H1 (cell line): ENCODE results near the gene GJE1. TPM values are rescaled to one million over a fixed set of nuclear protein-coding genes. Genes with fewer than 3 reads are reported as not detected.
"Not testable (repeated sequence)": the region's sequence is repeated elsewhere in the genome, so short reads cannot be mapped to it uniquely, and the experiment has no call there.

ENCODE experiments used
- CTCF ChIA-PET: fragments of 300-600 bp; sonication (Branson Sonifier 250); formaldehyde crosslinking; loops from one replicate; lab custom pipeline; 2021; ENCODE audit not compliant: partially characterized antibody; lab: Charles Lee
- POLR2A ChIA-PET: fragments of 300-600 bp; sonication (Branson Sonifier 250); formaldehyde crosslinking; loops from one replicate; lab custom pipeline; 2021; ENCODE audit warnings: inconsistent platforms; ENCODE audit not compliant: partially characterized antibody; lab: Charles Lee
- DNase-seq, 2 experiments: peaks; one replicate each; pipeline versions ENCODE4 v3.0.0 to v3.0.0-alpha.2; 2010 to 2022; ENCODE audit warnings: low spot score in 2 of 2, low read depth in 1 of 2, mixed read lengths in 1 of 2
- FAIRE-seq: peaks from 2 replicates; lab custom pipeline; 2011; peaks lifted over from hg19 to GRCh38; lab: Jason Lieb, UNC
- H2AFZ ChIP-seq: 2 replicates; pipeline ENCODE4 v1.8.1; 2012; ENCODE audit warnings: low read length, inconsistent platforms
- H2AK5ac ChIP-seq: 2 replicates; pipeline ENCODE4 v1.6.1; 2013; ENCODE audit warnings: low read depth, low read length
- H2BK120ac ChIP-seq: replicated peaks from 2 replicates; pipeline ENCODE3; 2013; ENCODE audit warnings: low read depth, low read length, inconsistent platforms
- H2BK12ac ChIP-seq: 2 replicates; pipeline ENCODE4 v1.6.1; 2013; ENCODE audit warnings: low read depth, low read length
- H2BK15ac ChIP-seq: 2 replicates; pipeline ENCODE4 v1.6.1; 2013; ENCODE audit warnings: low read length
- H2BK20ac ChIP-seq: 2 replicates; pipeline ENCODE4 v1.6.1; 2013; ENCODE audit warnings: low read length
- H2BK5ac ChIP-seq: 2 replicates; pipeline ENCODE4 v1.6.1; 2013; ENCODE audit warnings: low read depth, low read length
- H3K14ac ChIP-seq: 2 replicates; pipeline ENCODE4 v1.6.1; 2013; ENCODE audit warnings: inconsistent platforms; ENCODE audit not compliant: insufficient read length
- H3K18ac ChIP-seq: 2 replicates; pipeline ENCODE4 v1.6.1; 2013; ENCODE audit warnings: low read length; ENCODE audit errors: extremely low read depth
- H3K23ac ChIP-seq: 2 replicates; pipeline ENCODE4 v1.6.1; 2013; ENCODE audit warnings: inconsistent platforms; ENCODE audit not compliant: insufficient read length
- H3K23me2 ChIP-seq: 2 replicates; pipeline ENCODE4 v1.6.1; 2013; ENCODE audit warnings: low read depth, low read length
- H3K27ac ChIP-seq: 2 replicates; pipeline ENCODE4 v1.6.1; 2011; ENCODE audit warnings: low read depth, low read length, inconsistent platforms
- H3K27me3 ChIP-seq, 4 experiments: replicated peaks in 1 of 4; 1 replicate in 1 of 4; 2 replicates in 3 of 4; pipeline versions ENCODE4 v1.6.1 to v1.8.1; 2011 to 2013; ENCODE audit warnings: low read length in 3 of 4, mild to moderate bottlenecking in 3 of 4, inconsistent platforms in 2 of 4, mixed read lengths in 2 of 4, moderate library complexity in 1 of 4; ENCODE audit not compliant: control insufficient read depth in 3 of 4, insufficient read depth in 3 of 4; ENCODE audit errors: extremely low read depth in 1 of 4
- H3K36me3 ChIP-seq, 4 experiments: 2 replicates each; pipeline versions ENCODE4 v1.6.1 to v1.8.1; 2011 to 2013; ENCODE audit warnings: mild to moderate bottlenecking in 4 of 4, low read length in 3 of 4, moderate library complexity in 2 of 4, control low read depth in 1 of 4, inconsistent platforms in 1 of 4; ENCODE audit not compliant: insufficient read depth in 4 of 4, control insufficient read depth in 2 of 4
- H3K4ac ChIP-seq: replicated peaks from 2 replicates; pipeline ENCODE3; 2013; ENCODE audit warnings: low read length, low read depth, mixed read lengths, inconsistent platforms; ENCODE audit not compliant: insufficient read length
- H3K4me1 ChIP-seq, 4 experiments: replicated peaks in 1 of 4; 1 replicate in 1 of 4; 2 replicates in 3 of 4; pipeline versions ENCODE4 v1.6.1 to v1.8.1; 2011 to 2013; ENCODE audit warnings: low read length in 3 of 4, inconsistent platforms in 2 of 4, mixed read lengths in 1 of 4; ENCODE audit not compliant: insufficient read depth in 4 of 4, control insufficient read depth in 3 of 4
- H3K4me2 ChIP-seq, 2 experiments: 2 replicates each; pipeline versions ENCODE4 v1.6.1 to v1.8.1; 2011 to 2013; ENCODE audit warnings: low read depth in 2 of 2, low read length in 2 of 2, control low read depth in 1 of 2, inconsistent platforms in 1 of 2, mild to moderate bottlenecking in 1 of 2; ENCODE audit not compliant: insufficient read depth in 1 of 2
- H3K4me3 ChIP-seq, 4 experiments: fragments of 200-600, 300-600 bp in 1 of 4; sonication (generic), shearing (Covaris generic), sonication (Bioruptor Twin) in 1 of 4; 2 replicates each; pipeline versions ENCODE4 v1.5.1 to v1.8.1; 2011 to 2016; ENCODE audit warnings: low read length in 4 of 4, low read depth in 3 of 4, control low read depth in 2 of 4, inconsistent platforms in 2 of 4, mild to moderate bottlenecking in 2 of 4, mixed read lengths in 1 of 4, moderate library complexity in 1 of 4; ENCODE audit not compliant: insufficient read depth in 2 of 4; ENCODE audit errors: extremely low read depth in 1 of 4
- H3K56ac ChIP-seq: replicated peaks from 2 replicates; pipeline ENCODE3; 2013; ENCODE audit warnings: low read depth, mild to moderate bottlenecking, mixed read lengths, low read length, inconsistent platforms; ENCODE audit not compliant: insufficient read length
- H3K79me1 ChIP-seq: 2 replicates; pipeline ENCODE4 v1.6.1; 2013; ENCODE audit warnings: low read depth, low read length, control low read depth
- H3K79me2 ChIP-seq, 2 experiments: 2 replicates each; pipeline versions ENCODE4 v1.6.1 to v1.8.1; 2012 to 2013; ENCODE audit warnings: low read length in 2 of 2, mild to moderate bottlenecking in 2 of 2, inconsistent platforms in 1 of 2; ENCODE audit not compliant: insufficient read depth in 2 of 2, control insufficient read depth in 1 of 2
- H3K9ac ChIP-seq, 4 experiments: replicated peaks in 1 of 4; 1 replicate in 1 of 4; 2 replicates in 3 of 4; pipeline versions ENCODE4 v1.6.1 to v1.8.1; 2011 to 2013; ENCODE audit warnings: low read depth in 3 of 4, low read length in 3 of 4, control low read depth in 2 of 4, mild to moderate bottlenecking in 2 of 4, moderate library complexity in 2 of 4, inconsistent platforms in 1 of 4; ENCODE audit errors: extremely low read depth in 1 of 4
- H3K9me3 ChIP-seq, 2 experiments: 2 replicates each; pipeline versions ENCODE4 v1.6.1 to v1.8.1; 2012 to 2013; ENCODE audit warnings: mild to moderate bottlenecking in 2 of 2, moderate library complexity in 2 of 2, control low read depth in 1 of 2, inconsistent platforms in 1 of 2, low read depth in 1 of 2, low read length in 1 of 2, mixed read lengths in 1 of 2; ENCODE audit not compliant: insufficient read depth in 2 of 2
- H4K20me1 ChIP-seq, 2 experiments: replicated peaks in 1 of 2; 2 replicates each; pipeline versions ENCODE3 to v1.8.1; 2011 to 2013; ENCODE audit warnings: inconsistent platforms in 2 of 2, low read length in 2 of 2, mild to moderate bottlenecking in 1 of 2; ENCODE audit not compliant: insufficient read depth in 2 of 2, control insufficient read depth in 1 of 2
- H4K5ac ChIP-seq: 2 replicates; pipeline ENCODE4 v1.6.1; 2013; ENCODE audit warnings: low read length, low read depth, mixed read lengths, inconsistent platforms; ENCODE audit not compliant: insufficient read length
- H4K8ac ChIP-seq: 2 replicates; pipeline ENCODE4 v1.8.0; 2013; ENCODE audit warnings: mild to moderate bottlenecking, moderate library complexity, low read length, inconsistent platforms; ENCODE audit not compliant: insufficient read depth; ENCODE audit errors: extremely low read depth
- H4K91ac ChIP-seq: replicated peaks from 2 replicates; pipeline ENCODE3; 2013; ENCODE audit warnings: low read length, mixed read lengths, inconsistent platforms; ENCODE audit not compliant: insufficient read length
- WGBS, 2 experiments: shearing (Covaris generic) in 1 of 2; methylation state at CpG; one replicate each; pipeline versions ENCODE4 v1.1.6 to v1.1.7; 2013 to 2015; ENCODE audit warnings: low lambda C conversion rate in 2 of 2, mixed read lengths in 2 of 2, inconsistent platforms in 1 of 2, low coverage in 1 of 2, missing lambda C conversion rate in 1 of 2; ENCODE audit not compliant: insufficient replicate concordance in 2 of 2, insufficient coverage in 1 of 2, insufficient read length in 1 of 2; ENCODE audit errors: extremely low coverage in 1 of 2, missing lambda C conversion rate in 1 of 2; 5-methylcytosine and 5-hydroxymethylcytosine counted together
- polyA plus RNA-seq, 7 experiments: library from polyadenylated mRNA; depleted of rRNA in 3 of 7; stranded (reverse) in 5 of 7; unstranded in 2 of 7; fragments of >200 nt in 5 of 7; fragments of 200-250 nt in 2 of 7; gene quantifications; 1 replicate in 5 of 7; 2 replicates in 1 of 7; 4 replicates in 1 of 7; pipeline versions ENCODE4 v1.2.1 to v1.2.3, GENCODE V29; 2011 to 2013; ENCODE audit warnings: missing spikeins in 2 of 7, mixed read lengths in 2 of 7
- total RNA-seq: library from RNA; stranded (reverse); fragmentation: NEBNext Ultra II Directional; extraction: Animal tissue kit (Norgen Biotek cat#: 25700); gene quantifications from 2 replicates; pipeline ENCODE4 v1.2.1, GENCODE V29; 2021

The GJE1 gene
- total and polyA plus RNA-seq, 2 of the 8 experiments (the other 6 are each of a cell fraction or from before 2014, with no cell fraction given), result not detected

- H2BK15ac ChIP-seq, H3K4me1 ChIP-seq, H3K4me3 ChIP-seq, POLR2A ChIA-PET, H2AK5ac ChIP-seq, H2BK120ac ChIP-seq, H2AFZ ChIP-seq, H2BK5ac ChIP-seq, H3K36me3 ChIP-seq, H2BK20ac ChIP-seq, H2BK12ac ChIP-seq, H4K5ac ChIP-seq, H3K27me3 ChIP-seq, H4K20me1 ChIP-seq, DNase-seq, H3K4me2 ChIP-seq, H3K23ac ChIP-seq, H3K23me2 ChIP-seq, H3K9me3 ChIP-seq, FAIRE-seq, H4K8ac ChIP-seq, H3K9ac ChIP-seq, H3K18ac ChIP-seq, H3K27ac ChIP-seq, H3K79me1 ChIP-seq, H3K56ac ChIP-seq, H3K4ac ChIP-seq, H3K14ac ChIP-seq, H4K91ac ChIP-seq: not testable (repeated sequence)
- WGBS, 2 experiments, result 88% methylated on average over 4 of the region's 4 CpGs; no CpG with 5 or more reads in 1 of the 2 experiments
- H3K79me2 ChIP-seq, result peaks cover 0 to 90% of the 10 kb centered on the region in 2 experiments; a peak in 3 of 4 replicates
- CTCF ChIA-PET, result interaction anchor here (0.7 to 4.8 kb wide), 22 partner anchors 9 to 395 kb away, joined by 3 to 47 read pairs (median 4); partner anchors contain the start of genes NMBR and VTA1
Observed at GRCh38 chr6:142156758-142157068, 24.0 kb downstream of the GJE1 start.
